Keratinocyte (primary cell): ENCODE results near the gene CLSTN2.

Experiments
- EZH2 ChIP-seq: IDR thresholded peaks from one replicate; pipeline ENCODE4 v1.6.1; 2012; ENCODE audit warnings: inconsistent platforms, mild to moderate bottlenecking, low read length, moderate library complexity
- TF ChIP-seq, protein P1 (sequence below), 3 experiments: IDR thresholded peaks in 1 of 3; conservative IDR thresholded peaks in 1 of 3; optimal IDR thresholded peaks in 1 of 3; 2 replicates in 2 of 3; 3 replicates in 1 of 3; pipeline versions ENCODE3 to v1.5.1; 2011; ENCODE audit warnings: low read length in 3 of 3, mild to moderate bottlenecking in 3 of 3, moderate library complexity in 2 of 3, control low read depth in 1 of 3, inconsistent platforms in 1 of 3; ENCODE audit not compliant: insufficient read depth in 2 of 3; ENCODE audit errors: extremely low read depth in 1 of 3

- TF ChIP-seq, protein P1, sequence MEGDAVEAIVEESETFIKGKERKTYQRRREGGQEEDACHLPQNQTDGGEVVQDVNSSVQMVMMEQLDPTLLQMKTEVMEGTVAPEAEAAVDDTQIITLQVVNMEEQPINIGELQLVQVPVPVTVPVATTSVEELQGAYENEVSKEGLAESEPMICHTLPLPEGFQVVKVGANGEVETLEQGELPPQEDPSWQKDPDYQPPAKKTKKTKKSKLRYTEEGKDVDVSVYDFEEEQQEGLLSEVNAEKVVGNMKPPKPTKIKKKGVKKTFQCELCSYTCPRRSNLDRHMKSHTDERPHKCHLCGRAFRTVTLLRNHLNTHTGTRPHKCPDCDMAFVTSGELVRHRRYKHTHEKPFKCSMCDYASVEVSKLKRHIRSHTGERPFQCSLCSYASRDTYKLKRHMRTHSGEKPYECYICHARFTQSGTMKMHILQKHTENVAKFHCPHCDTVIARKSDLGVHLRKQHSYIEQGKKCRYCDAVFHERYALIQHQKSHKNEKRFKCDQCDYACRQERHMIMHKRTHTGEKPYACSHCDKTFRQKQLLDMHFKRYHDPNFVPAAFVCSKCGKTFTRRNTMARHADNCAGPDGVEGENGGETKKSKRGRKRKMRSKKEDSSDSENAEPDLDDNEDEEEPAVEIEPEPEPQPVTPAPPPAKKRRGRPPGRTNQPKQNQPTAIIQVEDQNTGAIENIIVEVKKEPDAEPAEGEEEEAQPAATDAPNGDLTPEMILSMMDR (optimal IDR thresholded peaks at IDR 0.05 in 1 of 3, IDR thresholded peaks at IDR 0.05 in 1 of 3, conservative IDR thresholded peaks at IDR 0.05 in 1 of 3; ENCODE audit: extremely low read depth in 1 of 3, insufficient read depth in 2 of 3, low read length in 3 of 3), result no peak
- TF ChIP-seq EZH2, result no peak
These were observed 512.2 kb downstream of the CLSTN2 start for GRCh38 chr3:140447136-140447535.
